ENCODE results near the gene SDR39U1. TPM values are rescaled to one million over a fixed set of nuclear protein-coding genes. Genes with fewer than 3 reads are reported as not detected.
A peak's percentile ranks its signal among the peaks of the same experiment; 100 is the strongest.
"Not testable (repeated sequence)": the region's sequence is repeated elsewhere in the genome, so short reads cannot be mapped to it uniquely, and the experiment has no call there.

Gene SDR39U1
- total RNA-seq, 4 donors from 2014 or later: 21.7 to 51.4 (median 38.3) TPM

DNA sequence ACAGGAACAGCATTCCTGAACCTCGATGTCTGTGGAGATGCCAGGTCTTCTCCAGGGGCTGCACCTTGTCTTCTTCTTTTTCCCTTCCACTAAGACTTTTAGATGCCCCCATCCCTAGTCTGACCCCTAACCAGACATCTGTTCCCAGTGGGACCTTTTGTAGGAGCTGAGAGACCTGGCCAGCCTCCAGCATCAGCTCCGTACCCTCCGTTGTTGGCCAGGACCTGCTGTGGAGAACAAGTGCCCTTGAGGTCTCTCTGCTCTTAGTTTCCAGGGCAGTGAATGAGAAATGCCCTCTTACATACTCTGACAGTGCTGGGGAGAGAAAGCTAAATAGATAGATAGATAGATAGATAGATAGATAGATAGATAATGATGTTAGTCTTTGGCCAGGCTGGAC is 16.8 kb upstream of the SDR39U1 start:
- in situ Hi-C loops (cut with MboI; ENCODE audit: low sequenced_read_pairs in 4 of 4): no loop called here
- intact Hi-C loops (cut with DNase I; ENCODE audit: low total_unique reads): no loop called here

GRCh38 chr14:24458736-24459135 is 16.2 kb upstream of the SDR39U1 start:
- TF ChIP-seq, protein P1, sequence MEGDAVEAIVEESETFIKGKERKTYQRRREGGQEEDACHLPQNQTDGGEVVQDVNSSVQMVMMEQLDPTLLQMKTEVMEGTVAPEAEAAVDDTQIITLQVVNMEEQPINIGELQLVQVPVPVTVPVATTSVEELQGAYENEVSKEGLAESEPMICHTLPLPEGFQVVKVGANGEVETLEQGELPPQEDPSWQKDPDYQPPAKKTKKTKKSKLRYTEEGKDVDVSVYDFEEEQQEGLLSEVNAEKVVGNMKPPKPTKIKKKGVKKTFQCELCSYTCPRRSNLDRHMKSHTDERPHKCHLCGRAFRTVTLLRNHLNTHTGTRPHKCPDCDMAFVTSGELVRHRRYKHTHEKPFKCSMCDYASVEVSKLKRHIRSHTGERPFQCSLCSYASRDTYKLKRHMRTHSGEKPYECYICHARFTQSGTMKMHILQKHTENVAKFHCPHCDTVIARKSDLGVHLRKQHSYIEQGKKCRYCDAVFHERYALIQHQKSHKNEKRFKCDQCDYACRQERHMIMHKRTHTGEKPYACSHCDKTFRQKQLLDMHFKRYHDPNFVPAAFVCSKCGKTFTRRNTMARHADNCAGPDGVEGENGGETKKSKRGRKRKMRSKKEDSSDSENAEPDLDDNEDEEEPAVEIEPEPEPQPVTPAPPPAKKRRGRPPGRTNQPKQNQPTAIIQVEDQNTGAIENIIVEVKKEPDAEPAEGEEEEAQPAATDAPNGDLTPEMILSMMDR (IDR thresholded peaks at IDR 0.05 in 4 of 5, conservative IDR thresholded peaks at IDR 0.05 in 1 of 5): no peak
- no peak for TF ChIP-seq POLR2A (IDR thresholded peaks at IDR 0.05)
- intact Hi-C loops (cut with DNase I; ENCODE audit: low total_unique reads) (no loop called here), in situ Hi-C loops (cut with MboI; ENCODE audit: low sequenced_read_pairs in 4 of 4) (no loop called here)
- ATAC-seq (no peak), DNase-seq (no peak)
- Histone ChIP-seq H3K27me3 (peaks cover 0 to 2% (median 0%) of the 10 kb centered on the region in 3 donors), H3K4me1 (no peaks in the 10 kb centered on the region), H3K4me3 (no peak overlapping the region), H3K27ac (no peak overlapping the region), H3K36me3 (no peaks in the 10 kb centered on the region), H3K9me3 (no peaks in the 10 kb centered on the region)

More for the DNA sequence above, 16.8 kb upstream of the SDR39U1 start:
- H3K4me3 ChIP-seq: no peak overlapping the region
- no peak overlapping the region for H3K27ac ChIP-seq
- no peak for ATAC-seq
- TF ChIP-seq POLR2A (IDR thresholded peaks at IDR 0.05): no peak
- TF ChIP-seq, protein P1 (IDR thresholded peaks at IDR 0.05 in 4 of 5, conservative IDR thresholded peaks at IDR 0.05 in 1 of 5): no peak
- DNase-seq: no peak
- H3K36me3 ChIP-seq: no peaks in the 10 kb centered on the region
- H3K4me1 ChIP-seq: no peaks in the 10 kb centered on the region
- no peaks in the 10 kb centered on the region for H3K9me3 ChIP-seq
- peaks cover 0 to 2% (median 0%) of the 10 kb centered on the region in 3 donors for H3K27me3 ChIP-seq

- in situ Hi-C loops (cut with MboI; ENCODE audit: low sequenced_read_pairs in 4 of 4) (no loop called here), intact Hi-C loops (cut with DNase I; ENCODE audit: low total_unique reads) (no loop called here)
- TF ChIP-seq POLR2A (IDR thresholded peaks at IDR 0.05): no peak
- TF ChIP-seq, protein P1 (IDR thresholded peaks at IDR 0.05 in 4 of 5, conservative IDR thresholded peaks at IDR 0.05 in 1 of 5): no peak
- no peak overlapping the region for H3K27ac ChIP-seq
- H3K4me1 ChIP-seq: no peaks in the 10 kb centered on the region
- H3K4me3 ChIP-seq: no peak overlapping the region
- no peaks in the 10 kb centered on the region for H3K9me3 ChIP-seq
- H3K27me3 ChIP-seq: peaks cover 0 to 2% (median 0%) of the 10 kb centered on the region in 3 donors
- no peak for ATAC-seq
- H3K36me3 ChIP-seq: no peaks in the 10 kb centered on the region
- DNase-seq: no peak
Measured at GRCh38 chr14:24456980-24457379, 14.4 kb upstream of the SDR39U1 start.

- H3K9me3 ChIP-seq; intact Hi-C loops (cut with DNase I; ENCODE audit: low total_unique reads); DNase-seq; H3K36me3 ChIP-seq; in situ Hi-C loops (cut with MboI; ENCODE audit: low sequenced_read_pairs in 4 of 4); H3K4me1 ChIP-seq; H3K27me3 ChIP-seq; H3K4me3 ChIP-seq; ATAC-seq; H3K27ac ChIP-seq: not testable (repeated sequence)
Measured at GRCh38 chr14:24450828-24451227, 8.3 kb upstream of the SDR39U1 start.

- peaks cover 0 to 31% of the 10 kb centered on the region in 2 donors for H3K36me3 ChIP-seq
- H3K4me1 ChIP-seq: peaks cover 29 to 34% of the 10 kb centered on the region in 2 donors
- intact Hi-C loops (cut with DNase I; ENCODE audit: low total_unique reads): loop anchor here (2.0 to 10.0 kb wide), 2 partner anchors 14 to 968 kb away; partner anchors contain the start of genes CBLN3 and KHNYN
- TF ChIP-seq, protein P1 (IDR thresholded peaks at IDR 0.05 in 4 of 5, conservative IDR thresholded peaks at IDR 0.05 in 1 of 5): no peak
- no peak for TF ChIP-seq POLR2A (IDR thresholded peaks at IDR 0.05)
- peak overlapping the region; percentile 97 to 99 (median 98) for H3K27ac ChIP-seq
- DNase-seq (no peak), ATAC-seq (no peak)
- H3K9me3 ChIP-seq: no peaks in the 10 kb centered on the region
- peak overlapping the region; percentile 71 to 89 (median 82) for H3K4me3 ChIP-seq
- in situ Hi-C loops (cut with MboI; ENCODE audit: low sequenced_read_pairs in 4 of 4): loop anchor here in 2 of 4 donors (25.0 kb wide), 2 partner anchors 206 to 1131 kb away; partner anchors contain the start of genes BCL2L2 (in 1 of the 2), GMPR2 (in 1 of the 2), NEDD8 (in 1 of the 2) and PABPN1 (in 1 of the 2)
- H3K27me3 ChIP-seq: peaks cover 0 to 9% (median 0%) of the 10 kb centered on the region in 3 donors
Measured at GRCh38 chr14:24443053-24443665, 583 bp upstream of the SDR39U1 start.
